Duodenal mucosa (tissue), 2 donors: ENCODE results near the gene FKTN.

Experiments
- H3K27ac ChIP-seq: one replicate; pipeline ENCODE4 v1.7.0; 2013; ENCODE audit warnings: low read depth, low read length
- H3K27me3 ChIP-seq, 2 donors: one replicate each; pipeline ENCODE4 v1.7.0; 2013; ENCODE audit warnings: low read length in 2 of 2, control low read depth in 1 of 2; ENCODE audit not compliant: insufficient read depth in 2 of 2, control insufficient read depth in 1 of 2
- H3K36me3 ChIP-seq, 2 donors: one replicate each; pipeline ENCODE4 v1.7.0; 2013; ENCODE audit warnings: low read length in 2 of 2, control low read depth in 1 of 2; ENCODE audit not compliant: insufficient read depth in 2 of 2, control insufficient read depth in 1 of 2
- H3K4me1 ChIP-seq, 2 donors: one replicate each; pipeline ENCODE4 v1.7.0; 2013; ENCODE audit warnings: low read length in 2 of 2, control low read depth in 1 of 2; ENCODE audit not compliant: insufficient read depth in 2 of 2, control insufficient read depth in 1 of 2
- H3K4me3 ChIP-seq, 2 donors: one replicate each; pipeline ENCODE4 v1.7.0; 2013; ENCODE audit warnings: low read length in 2 of 2, low read depth in 1 of 2
- H3K9ac ChIP-seq, 2 donors: one replicate each; pipeline ENCODE4 v1.7.0; 2013; ENCODE audit warnings: low read length in 2 of 2, low read depth in 1 of 2
- H3K9me3 ChIP-seq, 2 donors: one replicate each; pipeline ENCODE4 v1.7.0; 2013; ENCODE audit warnings: low read length in 2 of 2, control low read depth in 1 of 2; ENCODE audit not compliant: control insufficient read depth in 1 of 2

FKTN gene

DNA sequence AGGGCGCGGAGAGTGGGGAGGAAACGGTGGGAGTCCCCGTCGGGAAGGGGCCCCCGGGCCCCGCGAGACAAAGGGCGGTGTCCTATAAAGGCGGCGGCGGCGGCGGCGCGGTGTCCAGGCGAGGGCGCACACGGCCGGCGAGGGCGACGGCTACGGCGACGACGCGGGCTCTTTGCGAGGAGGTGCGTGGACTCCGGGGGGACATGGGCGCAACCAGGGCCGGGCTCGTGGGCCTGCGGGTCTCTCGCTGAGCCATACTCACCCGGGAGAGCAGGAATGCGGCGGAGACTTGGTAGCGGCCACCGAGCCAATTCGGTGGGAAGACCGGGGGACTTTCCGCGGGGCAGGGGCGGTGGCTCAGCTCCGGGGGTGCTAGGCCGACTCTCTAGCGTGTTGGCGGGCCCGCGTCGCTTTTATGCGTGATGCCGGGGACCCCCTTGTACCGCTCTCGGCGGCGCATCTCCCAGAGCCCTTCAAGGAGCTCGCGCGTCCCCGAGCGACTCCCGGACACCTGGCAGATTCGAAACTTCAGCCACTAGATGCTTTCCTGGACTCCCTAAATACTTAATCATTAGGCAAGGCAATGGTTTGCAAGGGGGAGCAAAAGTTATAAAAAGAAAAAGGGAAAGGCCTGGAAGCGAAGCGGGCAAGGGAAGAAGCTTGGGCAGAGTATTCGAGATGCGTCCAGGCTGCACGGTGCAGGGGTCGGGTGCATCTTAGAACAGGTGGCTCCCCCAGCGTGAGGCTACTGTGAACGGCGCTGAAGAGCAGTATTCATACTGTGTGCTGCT lies 98.4 kb downstream of the FKTN start:
- Histone ChIP-seq H3K27me3 (peaks cover 13 to 19% of the 10 kb centered on the region in 2 donors), H3K9me3 (no peaks in the 10 kb centered on the region), H3K4me3 (peak overlapping the region; percentile 65 to 68), H3K27ac (no peak overlapping the region), H3K36me3 (no peaks in the 10 kb centered on the region), H3K9ac (peak overlapping the region; percentile 3 to 12), H3K4me1 (peaks cover 0 to 5% of the 10 kb centered on the region in 2 donors)

DNA sequence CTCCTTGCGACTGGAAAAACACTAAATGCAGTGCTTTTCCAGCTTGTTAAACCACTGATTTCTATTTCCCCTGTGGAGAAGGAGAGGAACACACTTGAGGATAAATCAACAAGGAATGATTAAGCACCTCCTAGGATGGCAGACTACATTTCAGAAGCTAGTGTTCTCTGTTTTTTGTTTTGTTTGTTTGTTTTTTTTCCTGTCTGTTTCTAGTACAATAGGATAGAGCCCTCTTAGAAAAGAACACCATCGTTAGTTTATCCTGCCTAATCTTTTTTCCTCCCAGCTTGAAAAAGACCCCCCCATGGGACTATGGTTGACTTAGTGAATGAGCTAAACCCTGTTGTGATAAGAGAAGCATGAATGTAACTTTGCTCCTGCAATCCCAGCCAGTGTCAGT lies 100.4 kb downstream of the FKTN start:
- Histone ChIP-seq H3K4me1 (peaks cover 0 to 5% of the 10 kb centered on the region in 2 donors), H3K27ac (no peak overlapping the region), H3K36me3 (no peaks in the 10 kb centered on the region), H3K9ac (no peak overlapping the region), H3K4me3 (no peak overlapping the region), H3K27me3 (peaks cover 13 to 19% of the 10 kb centered on the region in 2 donors), H3K9me3 (no peaks in the 10 kb centered on the region)

DNA sequence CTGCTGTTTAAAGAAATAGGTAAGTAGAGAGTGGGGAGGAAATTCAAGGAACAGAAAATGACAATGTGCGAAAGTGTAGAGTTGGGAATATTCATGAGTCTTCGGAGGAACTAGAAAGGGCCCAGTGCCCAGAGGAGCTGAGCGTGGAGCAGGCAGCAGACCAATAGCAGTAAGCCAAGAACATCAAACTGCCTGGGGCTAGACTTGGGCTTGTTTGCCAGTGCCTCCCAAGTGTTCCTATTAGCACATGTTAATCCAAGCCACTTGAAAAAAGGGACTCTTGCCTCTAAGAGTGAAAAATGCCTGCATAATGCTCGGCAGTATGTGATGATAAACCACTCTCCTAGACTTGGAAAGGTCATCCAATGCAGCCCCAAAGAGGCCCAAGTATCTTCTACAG lies 103.1 kb downstream of the FKTN start:
- Histone ChIP-seq H3K9ac (no peak overlapping the region), H3K27me3 (peaks cover 13 to 15% of the 10 kb centered on the region in 2 donors), H3K27ac (no peak overlapping the region), H3K9me3 (no peaks in the 10 kb centered on the region), H3K4me1 (peaks cover 0 to 5% of the 10 kb centered on the region in 2 donors), H3K36me3 (no peaks in the 10 kb centered on the region), H3K4me3 (no peak overlapping the region)

DNA sequence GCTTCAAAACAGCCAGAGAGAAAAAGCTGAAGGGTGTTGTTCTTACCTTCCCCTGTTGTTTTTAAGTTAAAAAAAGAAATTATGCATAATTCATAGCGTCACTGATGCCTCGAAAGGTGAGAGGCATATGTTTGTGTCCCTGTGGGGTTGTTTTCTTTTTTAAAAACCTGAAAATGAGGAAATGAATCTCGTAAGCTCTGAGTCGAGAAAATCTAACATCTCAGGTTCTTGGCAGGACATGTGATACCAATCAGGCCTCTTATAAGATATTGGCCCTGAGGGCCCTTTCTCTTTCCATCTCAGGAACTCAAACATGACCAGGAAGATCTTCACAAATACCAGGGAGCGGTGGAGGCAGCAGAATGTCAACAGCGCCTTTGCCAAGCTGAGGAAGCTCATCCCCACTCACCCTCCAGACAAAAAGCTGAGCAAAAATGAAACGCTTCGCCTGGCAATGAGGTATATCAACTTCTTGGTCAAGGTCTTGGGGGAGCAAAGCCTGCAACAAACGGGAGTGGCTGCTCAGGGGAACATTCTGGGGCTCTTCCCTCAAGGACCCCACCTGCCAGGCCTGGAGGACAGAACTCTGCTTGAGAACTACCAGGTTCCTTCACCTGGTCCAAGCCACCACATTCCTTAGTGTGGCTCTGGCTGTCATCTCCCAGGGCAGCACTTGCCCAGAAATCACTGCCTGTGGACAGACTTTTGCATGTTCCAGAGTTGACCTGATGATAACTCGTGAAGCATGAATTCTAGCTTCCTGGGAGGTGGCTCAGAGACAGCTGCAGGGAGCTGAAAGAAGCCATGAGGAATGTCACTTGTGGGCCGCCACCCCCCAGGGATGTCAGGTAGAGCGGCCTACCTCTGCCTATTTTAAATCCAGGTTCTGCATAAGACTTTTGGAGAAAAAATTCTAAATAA lies 104.5 kb downstream of the FKTN start, which contains the start of gene TAL2:
TAL2 (plus strand) TSS at position 274 of the 921 bp plus-strand sequence; CDS start at position 314, 40 bp downstream.
- H3K9ac ChIP-seq = no peak within 1 kb of the TSS
- H3K27ac ChIP-seq = no peak within 1 kb of the TSS
- no peaks in the 10 kb centered on the region for H3K4me1 ChIP-seq
- no peaks in the 10 kb centered on the region for H3K9me3 ChIP-seq
- no peak within 1 kb of the TSS for H3K4me3 ChIP-seq
- H3K36me3 ChIP-seq = no peaks in the 10 kb centered on the region
- peaks cover 1 to 2% of the 10 kb centered on the region in 2 donors for H3K27me3 ChIP-seq

DNA sequence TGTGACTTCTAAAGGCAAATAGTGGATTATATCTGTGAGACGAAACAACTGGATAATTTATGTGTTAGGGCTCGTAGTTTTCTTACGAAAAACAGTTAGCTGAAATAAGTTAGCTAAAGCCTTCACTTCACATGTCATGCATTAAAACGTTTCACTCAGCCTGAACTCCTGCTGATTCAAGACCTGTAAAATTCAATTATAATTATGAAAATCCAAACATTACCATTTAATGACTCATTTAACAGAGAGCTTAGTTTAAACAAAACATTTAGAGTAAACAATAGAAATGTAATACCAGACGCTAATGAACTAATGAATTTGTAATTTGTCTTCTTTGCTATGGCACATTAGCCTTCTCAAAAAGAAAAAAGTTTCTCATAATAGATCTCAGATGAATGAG lies 106.0 kb downstream of the FKTN start:
- Histone ChIP-seq H3K9me3 (no peaks in the 10 kb centered on the region), H3K4me1 (no peaks in the 10 kb centered on the region), H3K36me3 (no peaks in the 10 kb centered on the region), H3K4me3 (no peak overlapping the region), H3K27me3 (no peaks in the 10 kb centered on the region), H3K9ac (no peak overlapping the region), H3K27ac (no peak overlapping the region)

DNA sequence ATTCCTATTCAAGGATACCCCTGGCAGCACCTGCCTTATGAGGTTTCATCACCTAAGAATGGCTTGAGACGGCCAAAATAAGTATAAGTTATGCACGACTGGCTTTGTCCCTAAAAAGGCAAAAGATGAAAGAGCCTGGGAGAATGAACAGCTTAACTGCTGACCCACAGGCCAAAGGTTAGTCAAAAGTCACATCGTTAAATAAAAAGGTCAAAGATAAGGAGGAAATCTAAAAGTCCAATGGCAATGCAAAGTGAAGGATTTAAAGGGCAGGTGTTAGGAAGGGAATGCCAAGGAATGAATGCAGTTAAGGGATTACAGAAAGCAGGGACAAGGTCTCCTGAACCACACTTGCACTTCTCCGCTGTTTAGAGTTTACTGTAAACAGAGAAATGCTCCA lies 109.9 kb downstream of the FKTN start:
- no peak overlapping the region for H3K27ac ChIP-seq
- H3K36me3 ChIP-seq = no peaks in the 10 kb centered on the region
- H3K27me3 ChIP-seq = no peaks in the 10 kb centered on the region
- H3K4me1 ChIP-seq = no peaks in the 10 kb centered on the region
- no peaks in the 10 kb centered on the region for H3K9me3 ChIP-seq
- H3K9ac ChIP-seq = no peak overlapping the region
- H3K4me3 ChIP-seq = no peak overlapping the region

DNA sequence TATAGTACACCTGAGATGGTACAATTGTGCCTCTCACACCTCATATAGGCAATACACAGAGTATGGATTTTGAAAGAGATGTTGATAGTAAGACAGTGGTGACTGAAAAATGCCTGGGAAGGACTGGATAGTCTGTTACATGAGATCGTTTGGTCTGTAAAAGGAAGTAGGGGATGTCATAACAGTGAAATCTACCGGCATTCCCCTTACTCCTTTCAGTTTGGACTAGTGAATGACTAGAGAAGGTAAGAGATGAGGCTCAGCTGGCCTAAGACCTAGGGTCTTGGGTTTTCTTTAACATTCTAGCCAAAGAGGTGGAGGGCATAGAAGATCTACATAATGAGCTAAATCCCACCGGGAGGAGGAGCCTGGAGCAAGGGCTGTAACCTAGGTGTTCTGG lies 112.4 kb downstream of the FKTN start:
- Histone ChIP-seq H3K4me1 (no peaks in the 10 kb centered on the region), H3K36me3 (no peaks in the 10 kb centered on the region), H3K9ac (no peak overlapping the region)

DNA sequence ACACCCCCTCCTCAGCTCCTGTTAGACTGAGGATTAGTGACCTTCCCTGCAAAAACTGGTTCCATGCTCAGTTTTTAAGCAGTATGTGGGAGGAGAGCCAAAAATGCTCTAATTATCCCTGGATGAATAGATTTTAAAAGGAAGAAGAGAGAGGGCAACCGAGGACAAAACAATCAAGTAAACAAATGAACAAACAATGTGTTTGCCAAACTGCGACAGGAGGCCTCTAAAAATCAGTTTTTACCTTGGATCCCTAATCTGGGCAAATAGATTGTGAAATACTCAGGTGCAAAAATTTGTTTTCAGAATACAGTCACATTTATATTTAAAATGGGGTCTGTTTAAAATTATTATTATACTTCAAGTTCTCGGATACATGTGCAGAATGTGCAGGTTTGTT lies 112.8 kb downstream of the FKTN start:
- H3K27me3 ChIP-seq = no peaks in the 10 kb centered on the region
- H3K9ac ChIP-seq = no peak overlapping the region
- H3K4me3 ChIP-seq = no peak overlapping the region
- no peaks in the 10 kb centered on the region for H3K36me3 ChIP-seq
- H3K27ac ChIP-seq = no peak overlapping the region
- H3K4me1 ChIP-seq = no peaks in the 10 kb centered on the region
- no peaks in the 10 kb centered on the region for H3K9me3 ChIP-seq

More for the DNA sequence above, 112.4 kb downstream of the FKTN start:
- Histone ChIP-seq H3K27me3 (no peaks in the 10 kb centered on the region), H3K4me3 (no peak overlapping the region), H3K27ac (no peak overlapping the region), H3K9me3 (no peaks in the 10 kb centered on the region)

DNA sequence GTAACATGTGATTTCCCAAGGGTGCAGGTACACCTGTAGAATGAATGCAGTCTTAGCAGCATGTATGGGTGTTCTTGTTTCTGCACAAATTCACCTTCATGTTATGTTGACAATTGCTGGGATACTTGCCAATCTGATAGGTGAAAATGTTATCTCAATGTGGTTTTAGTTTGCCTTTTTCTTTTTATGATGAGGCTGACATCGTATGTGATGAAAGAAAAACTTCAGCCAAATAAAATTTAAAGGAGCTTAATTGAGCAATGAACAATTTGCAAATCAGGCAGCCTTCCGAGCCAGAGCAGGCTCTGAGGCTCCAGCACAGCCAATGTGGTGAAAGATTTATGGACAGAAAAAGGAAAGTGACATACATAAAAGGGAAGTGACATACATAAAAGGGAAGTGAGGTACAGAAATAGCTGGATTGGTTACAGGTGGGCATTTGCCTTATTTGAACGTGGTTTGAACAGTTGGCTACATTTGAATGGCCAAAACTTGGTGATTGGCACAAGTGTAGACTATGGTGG lies 114.8 kb downstream of the FKTN start:
- Histone ChIP-seq H3K4me1 (no peaks in the 10 kb centered on the region), H3K27ac (no peak overlapping the region), H3K4me3 (no peak overlapping the region), H3K27me3 (no peaks in the 10 kb centered on the region), H3K36me3 (no peaks in the 10 kb centered on the region), H3K9me3 (no peaks in the 10 kb centered on the region), H3K9ac (no peak overlapping the region)

DNA sequence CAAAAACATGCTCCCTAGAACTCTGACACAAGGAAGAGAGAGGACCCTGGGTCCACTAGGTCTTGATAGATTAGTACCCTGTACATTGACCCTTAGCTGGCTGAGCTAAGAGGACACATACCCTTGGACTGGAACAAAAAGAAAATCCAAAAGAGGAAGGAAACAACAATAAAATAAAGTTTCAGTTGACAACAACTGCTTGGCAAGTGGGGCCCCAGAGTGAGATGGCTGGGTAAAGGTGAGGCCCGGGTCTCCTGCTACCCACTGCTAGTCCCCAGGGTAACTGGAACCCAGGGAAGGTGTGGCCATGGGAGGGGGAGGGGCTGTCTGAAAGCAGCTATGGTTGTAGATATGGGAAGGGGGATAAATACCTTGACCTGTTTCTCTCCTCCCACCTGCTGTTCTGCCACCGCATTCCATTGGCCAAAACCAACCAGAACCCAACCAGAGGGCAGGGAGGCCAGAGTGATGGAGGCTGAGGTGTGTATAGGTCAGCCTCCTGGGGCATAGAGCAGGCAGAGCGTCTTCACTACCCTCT lies 116.0 kb downstream of the FKTN start:
- H3K4me3 ChIP-seq = no peak overlapping the region
- no peaks in the 10 kb centered on the region for H3K36me3 ChIP-seq
- H3K27me3 ChIP-seq = no peaks in the 10 kb centered on the region
- no peaks in the 10 kb centered on the region for H3K9me3 ChIP-seq
- no peak overlapping the region for H3K9ac ChIP-seq
- H3K27ac ChIP-seq = no peak overlapping the region
- H3K4me1 ChIP-seq = no peaks in the 10 kb centered on the region
